Left ventricle myocardium inferior (tissue), 1 donor: Measurements from ENCODE around the gene TMEM89. TPM values are rescaled to one million over a fixed set of nuclear protein-coding genes. Genes with fewer than 3 reads are reported as not detected.

Experiments
- DNase-seq: peaks from one replicate; pipeline ENCODE4 v3.0.0-alpha.2; 2020
- H3K27ac ChIP-seq: fragments of 200-600 bp; replicated peaks from 2 replicates; pipeline ENCODE4 v1.8.0; 2021
- H3K27me3 ChIP-seq: fragments of 200-600 bp; 2 replicates; pipeline ENCODE4 v1.8.0; 2021; ENCODE audit warnings: low read depth
- H3K36me3 ChIP-seq: fragments of 200-600 bp; 2 replicates; pipeline ENCODE4 v1.8.0; 2021
- H3K4me1 ChIP-seq: fragments of 200-600 bp; 2 replicates; pipeline ENCODE4 v1.8.0; 2021
- H3K4me3 ChIP-seq: fragments of 200-600 bp; 2 replicates; pipeline ENCODE4 v1.8.0; 2021; ENCODE audit warnings: mild to moderate bottlenecking, moderate library complexity
- H3K9me3 ChIP-seq: fragments of 200-600 bp; replicated peaks from 2 replicates; pipeline ENCODE4 v1.8.0; 2021
- intact Hi-C: fragments of 100-400 bp; cut with micrococcal nuclease; formaldehyde crosslinking; loops from one replicate; pipeline ENCODE4 v1.11.0; 2022
- total RNA-seq: library from RNA; stranded (reverse); fragmentation: NEBNext Ultra II Directional; extraction: Animal tissue kit (Norgen Biotek cat#: 25700); gene quantifications from one replicate; pipeline ENCODE4 v1.2.1, GENCODE V29; 2021
- TF ChIP-seq, protein P1 (sequence below): fragments of 200-600 bp; IDR thresholded peaks from 2 replicates; pipeline ENCODE4 v1.8.0; 2021; ENCODE audit warnings: antibody characterized with exemption, mild to moderate bottlenecking, borderline replicate concordance
- donor health status: DM: no; HTN: yes; CAD: no; lungs with severe emphysema.

The TMEM89 gene
- total RNA-seq, 1 donor from 2014 or later = not detected

GRCh38 chr3:48662145-48662752 is 40.7 kb upstream of the TMEM89 start:
- H3K27ac ChIP-seq = no peak overlapping the region
- H3K4me1 ChIP-seq = peaks cover 33% of the 10 kb centered on the region
- peaks cover 50% of the 10 kb centered on the region for H3K27me3 ChIP-seq
- intact Hi-C loops = no loop called here
- no peak for DNase-seq
- TF ChIP-seq, protein P1, sequence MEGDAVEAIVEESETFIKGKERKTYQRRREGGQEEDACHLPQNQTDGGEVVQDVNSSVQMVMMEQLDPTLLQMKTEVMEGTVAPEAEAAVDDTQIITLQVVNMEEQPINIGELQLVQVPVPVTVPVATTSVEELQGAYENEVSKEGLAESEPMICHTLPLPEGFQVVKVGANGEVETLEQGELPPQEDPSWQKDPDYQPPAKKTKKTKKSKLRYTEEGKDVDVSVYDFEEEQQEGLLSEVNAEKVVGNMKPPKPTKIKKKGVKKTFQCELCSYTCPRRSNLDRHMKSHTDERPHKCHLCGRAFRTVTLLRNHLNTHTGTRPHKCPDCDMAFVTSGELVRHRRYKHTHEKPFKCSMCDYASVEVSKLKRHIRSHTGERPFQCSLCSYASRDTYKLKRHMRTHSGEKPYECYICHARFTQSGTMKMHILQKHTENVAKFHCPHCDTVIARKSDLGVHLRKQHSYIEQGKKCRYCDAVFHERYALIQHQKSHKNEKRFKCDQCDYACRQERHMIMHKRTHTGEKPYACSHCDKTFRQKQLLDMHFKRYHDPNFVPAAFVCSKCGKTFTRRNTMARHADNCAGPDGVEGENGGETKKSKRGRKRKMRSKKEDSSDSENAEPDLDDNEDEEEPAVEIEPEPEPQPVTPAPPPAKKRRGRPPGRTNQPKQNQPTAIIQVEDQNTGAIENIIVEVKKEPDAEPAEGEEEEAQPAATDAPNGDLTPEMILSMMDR = no peak
- H3K36me3 ChIP-seq = no peaks in the 10 kb centered on the region
- peak overlapping the region; percentile 68 for H3K4me3 ChIP-seq
- H3K9me3 ChIP-seq = no peaks in the 10 kb centered on the region

DNA sequence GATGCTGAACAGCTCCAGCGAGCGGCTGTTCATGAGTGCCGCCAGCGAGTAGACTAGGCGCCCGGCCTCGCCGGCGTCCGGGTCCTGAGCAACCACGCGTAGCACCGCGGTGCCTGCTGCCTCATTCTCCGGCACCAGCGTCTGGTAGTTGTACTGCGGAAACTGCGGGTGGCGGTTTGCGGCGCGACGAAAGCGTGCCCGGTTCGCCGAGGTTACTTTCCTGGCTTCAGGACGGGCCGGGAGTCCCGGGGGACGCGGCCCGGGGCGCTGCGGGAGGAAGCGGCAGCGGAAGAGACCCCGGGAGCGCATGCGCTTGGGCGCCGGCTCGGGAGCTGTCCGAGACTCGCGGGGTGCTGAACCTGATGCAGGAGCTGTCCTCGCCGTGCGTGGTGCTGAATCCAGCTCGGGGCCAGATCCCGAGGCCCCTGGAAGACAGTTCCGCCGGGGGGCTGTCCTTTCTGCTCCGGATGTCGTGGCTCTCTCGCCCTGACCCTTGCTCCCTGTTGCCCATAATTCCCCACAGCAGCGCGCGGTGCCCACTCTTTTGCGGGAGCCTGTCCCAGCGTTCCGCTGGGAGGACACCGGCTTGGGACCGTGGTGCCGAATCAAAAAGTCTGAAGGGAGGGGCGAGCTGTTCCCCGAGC is 40.1 kb upstream of the TMEM89 start:
- H3K27ac ChIP-seq = no peak overlapping the region
- H3K9me3 ChIP-seq = no peaks in the 10 kb centered on the region
- peak overlapping the region; percentile 62 for H3K4me3 ChIP-seq
- no peaks in the 10 kb centered on the region for H3K36me3 ChIP-seq
- intact Hi-C loops = no loop called here
- H3K4me1 ChIP-seq = peaks cover 39% of the 10 kb centered on the region
- TF ChIP-seq, protein P1 = no peak
- H3K27me3 ChIP-seq = peaks cover 50% of the 10 kb centered on the region
- DNase-seq = peak; percentile 61

- H3K27ac ChIP-seq = no peak overlapping the region
- no peaks in the 10 kb centered on the region for H3K9me3 ChIP-seq
- intact Hi-C loops = no loop called here
- peaks cover 50% of the 10 kb centered on the region for H3K27me3 ChIP-seq
- no peak for DNase-seq
- H3K4me1 ChIP-seq = peaks cover 46% of the 10 kb centered on the region
- H3K36me3 ChIP-seq = no peaks in the 10 kb centered on the region
- peak overlapping the region; percentile 62 for H3K4me3 ChIP-seq
- TF ChIP-seq, protein P1 = no peak
Observed at GRCh38 chr3:48660800-48661400, 39.3 kb upstream of the TMEM89 start.

- H3K4me3 ChIP-seq = peak overlapping the region; percentile 78
- H3K4me1 ChIP-seq = peaks cover 32% of the 10 kb centered on the region
- peak overlapping the region; percentile 85 for H3K27ac ChIP-seq
- no peak for DNase-seq
- intact Hi-C loops = no loop called here
- TF ChIP-seq, protein P1 = no peak
- H3K27me3 ChIP-seq = peaks cover 23% of the 10 kb centered on the region
- no peaks in the 10 kb centered on the region for H3K36me3 ChIP-seq
- H3K9me3 ChIP-seq = no peaks in the 10 kb centered on the region
Observed at GRCh38 chr3:48656841-48657281, 35.3 kb upstream of the TMEM89 start.

- peaks cover 26% of the 10 kb centered on the region for H3K4me1 ChIP-seq
- peaks cover 19% of the 10 kb centered on the region for H3K27me3 ChIP-seq
- TF ChIP-seq, protein P1 = peak; percentile 76
- peak overlapping the region; percentile 78 for H3K4me3 ChIP-seq
- H3K9me3 ChIP-seq = no peaks in the 10 kb centered on the region
- H3K27ac ChIP-seq = peak overlapping the region; percentile 85
- H3K36me3 ChIP-seq = no peaks in the 10 kb centered on the region
- peak; percentile 84 for DNase-seq
- intact Hi-C loops = no loop called here
Observed at GRCh38 chr3:48656061-48656840, 34.7 kb upstream of the TMEM89 start.
